ENCODE measurements around the gene KIF27.
"Not testable (repeated sequence)": the region's sequence is repeated elsewhere in the genome, so short reads cannot be mapped to it uniquely, and the experiment has no call there.

The KIF27 gene

DNA sequence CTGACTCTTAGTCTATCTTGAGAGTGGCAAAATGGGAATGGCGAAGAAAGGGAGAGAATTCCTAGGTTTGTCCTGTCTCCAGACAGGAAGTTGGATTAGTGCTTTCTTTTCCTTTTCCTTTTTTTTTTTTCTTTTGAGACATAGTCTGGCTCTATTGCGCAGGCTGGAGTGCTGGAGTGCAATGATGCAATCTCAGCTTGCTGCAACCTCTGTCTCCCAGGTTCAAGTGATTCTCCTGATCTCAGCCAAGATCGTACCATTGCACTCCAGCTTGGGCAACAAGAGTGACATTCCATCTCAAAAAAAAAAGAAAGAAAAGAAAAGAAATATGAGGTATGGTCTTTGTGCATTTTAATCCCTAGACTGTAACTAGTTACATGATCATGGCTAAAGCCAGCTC, 12.6 kb upstream of the KIF27 start:
- DNase-seq (ENCODE audit: low read depth) = no peak

DNA sequence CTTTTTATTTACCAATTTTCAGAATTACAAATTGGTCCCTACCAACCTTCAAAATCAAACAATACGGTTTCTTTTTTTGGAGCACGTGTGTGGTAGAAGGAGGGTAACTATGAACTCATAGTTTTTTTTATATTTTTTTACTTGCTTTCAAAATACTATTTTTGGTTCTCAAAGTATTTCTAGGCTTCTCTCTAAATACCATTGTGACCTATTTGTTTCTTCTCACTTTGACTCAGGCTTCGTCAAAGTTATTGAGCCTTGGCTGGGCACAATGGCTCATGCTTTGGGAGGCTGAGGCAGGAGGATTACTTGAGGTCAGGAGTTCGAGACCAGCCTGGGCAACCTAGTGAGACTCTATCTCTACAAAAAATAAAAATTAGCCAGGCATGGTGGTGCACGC, 11.6 kb upstream of the KIF27 start:
- DNase-seq (ENCODE audit: low read depth) = no peak

DNA sequence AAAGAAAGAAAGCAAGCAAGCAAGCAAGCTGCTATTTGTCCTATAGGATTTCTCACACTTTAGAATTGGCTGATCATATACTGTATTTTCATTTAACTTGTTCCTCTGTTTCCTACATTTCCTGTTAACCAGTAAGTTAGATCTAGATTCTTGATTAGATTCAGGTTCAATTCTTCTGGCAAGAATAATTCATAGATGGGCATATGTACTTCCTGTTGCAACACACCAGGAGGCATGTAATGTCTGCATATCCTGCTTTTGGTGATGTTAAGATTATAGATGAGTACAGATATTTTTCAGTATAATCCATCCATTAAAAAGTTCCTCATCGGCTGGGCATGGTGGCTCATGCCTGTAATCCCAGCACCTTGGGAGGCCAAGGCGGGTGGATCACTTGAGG, 10.8 kb upstream of the KIF27 start:
- no peak for DNase-seq (ENCODE audit: low read depth)

DNA sequence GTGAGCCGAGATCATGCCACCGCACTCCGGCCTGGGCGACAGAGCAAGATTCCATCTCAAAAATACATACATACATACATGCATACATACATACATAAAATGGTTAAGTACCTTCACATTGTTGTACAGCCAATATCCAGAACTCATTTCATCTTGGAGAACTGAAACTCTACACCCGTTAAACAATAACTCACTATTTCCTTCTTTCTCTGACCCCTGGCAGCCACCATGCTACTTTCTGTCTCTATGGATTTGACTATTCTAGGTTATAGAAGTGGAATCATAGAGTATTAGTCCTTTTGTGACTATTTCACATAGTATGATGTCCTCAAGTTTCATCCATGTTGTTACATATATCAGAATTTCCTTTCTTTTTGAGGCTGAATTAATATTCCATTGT, 9.6 kb upstream of the KIF27 start:
- DNase-seq (ENCODE audit: low read depth) = no peak

DNA sequence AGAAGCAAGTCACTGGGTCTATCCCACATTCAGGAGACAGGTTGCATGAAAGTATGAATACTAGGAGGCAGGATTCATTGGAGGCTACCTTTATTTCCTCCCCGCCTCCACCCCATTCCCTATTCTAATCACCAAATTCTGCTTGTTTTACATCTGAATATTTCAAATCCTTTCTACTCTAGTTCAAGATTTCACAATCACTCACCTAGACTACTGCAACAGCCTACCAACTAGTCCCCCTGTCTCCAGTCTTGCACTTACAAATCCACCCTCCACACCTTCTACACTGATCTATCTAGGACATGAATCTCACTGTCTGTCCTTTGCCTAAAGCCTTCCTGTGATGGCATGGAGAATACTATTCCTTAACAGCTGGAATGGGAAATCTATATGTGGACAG, 6.4 kb upstream of the KIF27 start:
- DNase-seq (ENCODE audit: low read depth) = no peak

DNA sequence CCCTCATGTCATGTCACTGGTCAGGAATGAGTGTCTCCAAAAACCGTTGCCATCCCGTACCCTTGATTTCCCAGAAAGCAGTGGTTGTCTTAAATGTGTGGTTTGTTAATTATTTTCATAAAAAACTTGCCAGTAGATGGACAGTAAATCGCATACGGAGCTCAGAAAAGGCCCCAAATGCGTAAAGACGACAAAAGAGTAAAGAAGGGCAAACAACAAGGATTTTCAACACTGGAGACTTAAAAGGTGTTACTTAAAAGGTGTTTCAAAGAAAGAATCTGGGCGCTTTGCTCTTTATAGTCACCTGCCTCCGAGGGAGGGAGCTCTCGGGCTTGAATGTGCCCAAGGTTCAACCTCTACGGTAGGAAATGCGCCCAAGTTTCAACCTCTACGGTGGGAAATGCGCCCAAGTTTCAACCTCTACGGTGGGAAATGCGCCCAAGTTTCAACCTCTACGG, 734 bp downstream of the KIF27 start:
- no peak for DNase-seq (ENCODE audit: low read depth)

DNA sequence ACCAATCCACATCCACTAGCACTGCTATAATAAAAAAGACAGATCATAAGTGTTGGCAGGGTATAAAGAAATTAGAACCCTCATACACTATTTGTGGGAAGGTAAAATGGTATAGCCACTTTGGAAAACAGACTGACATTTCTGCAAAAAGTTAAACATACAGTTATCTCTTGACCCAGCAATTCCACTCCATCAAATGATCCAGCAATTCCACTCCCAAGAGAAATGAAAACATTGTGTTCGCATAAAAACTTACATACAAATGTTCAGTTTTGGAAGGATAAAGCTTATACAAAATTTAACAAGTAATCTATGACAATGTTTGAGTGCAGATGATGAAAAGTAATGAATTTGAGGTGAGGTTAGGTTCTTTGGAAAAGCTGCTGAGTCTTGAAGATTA, 2.1 kb downstream of the KIF27 start:
- DNase-seq (ENCODE audit: low read depth) = no peak

DNA sequence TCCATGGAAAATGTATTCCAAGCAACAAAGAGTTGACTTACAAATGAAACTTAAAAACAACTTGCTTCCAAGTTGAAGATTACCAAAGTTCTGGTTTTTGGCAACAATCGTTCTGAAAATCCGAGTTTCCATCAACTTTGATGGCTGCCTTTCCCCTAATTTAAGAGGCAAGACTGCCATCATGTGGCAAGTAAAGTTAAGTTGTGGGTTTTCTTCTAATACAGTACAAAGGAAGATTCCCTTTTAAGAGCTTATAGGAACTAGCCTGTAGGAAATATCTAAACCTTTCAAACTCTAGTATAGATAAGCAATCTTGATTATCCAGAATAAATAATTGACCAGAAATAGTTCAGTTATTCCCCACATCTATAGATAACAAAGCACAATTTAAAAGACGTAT, 9.0 kb downstream of the KIF27 start:
- not testable (repeated sequence) for DNase-seq (ENCODE audit: low read depth)

DNA sequence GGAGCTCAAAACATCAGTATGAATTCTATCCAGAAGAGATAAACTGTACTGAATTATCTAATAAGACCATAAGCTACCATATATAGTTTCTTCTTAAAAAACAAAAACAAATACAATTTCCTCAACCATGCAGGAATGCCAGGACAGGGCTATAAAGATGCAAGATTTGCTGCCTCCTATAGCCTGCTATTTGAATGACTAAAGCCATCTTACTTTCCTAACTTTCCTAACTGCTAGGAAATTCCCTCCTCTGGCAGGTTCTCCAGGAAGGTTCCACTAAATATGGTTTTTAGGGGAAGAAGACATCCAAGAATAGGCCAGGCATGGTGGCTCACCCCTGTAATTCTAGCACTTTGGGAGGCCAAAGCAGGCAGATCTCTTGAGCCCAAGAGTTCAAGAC, 15.1 kb downstream of the KIF27 start:
- no peak for DNase-seq (ENCODE audit: low read depth)

DNA sequence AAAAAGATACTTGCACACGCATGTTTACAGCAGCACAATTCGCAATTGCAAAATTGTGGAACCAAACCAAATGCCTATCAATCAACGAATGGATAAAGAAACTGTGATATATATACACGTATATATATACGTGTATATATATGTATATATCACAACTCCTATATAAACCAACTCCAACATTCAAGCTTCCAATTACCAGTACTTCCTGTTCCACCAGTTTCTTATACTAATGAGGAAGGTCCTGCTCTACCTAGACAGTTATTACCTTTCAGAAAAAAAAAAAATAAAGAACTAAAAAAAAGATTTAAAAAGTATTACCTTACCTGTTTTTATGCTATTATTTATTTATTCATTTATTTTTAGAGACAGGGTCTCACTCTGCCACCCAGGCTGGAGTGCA, 20.6 kb downstream of the KIF27 start:
- DNase-seq (ENCODE audit: low read depth) = not testable (repeated sequence)

DNA sequence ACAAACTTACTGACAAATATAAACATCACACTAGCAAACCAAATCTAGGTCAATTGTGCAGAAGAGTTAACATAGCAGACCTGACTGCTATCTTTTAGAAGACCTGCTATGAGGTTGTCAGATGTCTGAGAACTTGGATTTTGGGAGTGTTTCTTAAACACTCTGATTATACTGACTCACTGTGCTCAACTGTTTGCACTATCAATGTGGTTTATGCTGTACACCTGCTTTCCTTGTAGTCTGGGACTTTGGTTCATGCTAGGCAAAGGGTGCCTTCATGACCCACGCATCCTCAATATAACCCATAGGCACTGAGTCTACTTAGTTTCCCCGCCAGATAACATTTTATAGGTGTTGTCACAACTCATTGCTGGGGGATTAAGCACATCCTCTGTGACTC, 26.9 kb downstream of the KIF27 start:
- not testable (repeated sequence) for DNase-seq (ENCODE audit: low read depth)

DNA sequence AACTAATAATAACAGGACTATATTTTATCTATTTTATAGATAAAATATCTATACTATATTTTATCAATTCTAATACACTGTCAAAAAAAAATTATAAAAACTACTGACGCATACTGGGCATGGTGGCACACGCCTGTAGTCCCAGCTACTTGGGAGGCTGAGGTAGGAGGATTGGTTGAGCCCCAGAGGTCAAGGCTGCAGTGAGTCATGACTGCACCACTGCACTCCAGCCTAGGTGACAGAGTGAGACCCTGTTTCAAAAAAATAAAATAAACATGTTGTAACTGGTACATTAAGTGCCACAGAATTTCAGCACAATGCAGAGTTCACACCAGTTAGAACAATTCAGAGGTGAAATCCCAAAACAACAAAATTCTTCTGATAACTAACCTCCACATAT, 34.7 kb downstream of the KIF27 start:
- not testable (repeated sequence) for DNase-seq (ENCODE audit: low read depth)

DNA sequence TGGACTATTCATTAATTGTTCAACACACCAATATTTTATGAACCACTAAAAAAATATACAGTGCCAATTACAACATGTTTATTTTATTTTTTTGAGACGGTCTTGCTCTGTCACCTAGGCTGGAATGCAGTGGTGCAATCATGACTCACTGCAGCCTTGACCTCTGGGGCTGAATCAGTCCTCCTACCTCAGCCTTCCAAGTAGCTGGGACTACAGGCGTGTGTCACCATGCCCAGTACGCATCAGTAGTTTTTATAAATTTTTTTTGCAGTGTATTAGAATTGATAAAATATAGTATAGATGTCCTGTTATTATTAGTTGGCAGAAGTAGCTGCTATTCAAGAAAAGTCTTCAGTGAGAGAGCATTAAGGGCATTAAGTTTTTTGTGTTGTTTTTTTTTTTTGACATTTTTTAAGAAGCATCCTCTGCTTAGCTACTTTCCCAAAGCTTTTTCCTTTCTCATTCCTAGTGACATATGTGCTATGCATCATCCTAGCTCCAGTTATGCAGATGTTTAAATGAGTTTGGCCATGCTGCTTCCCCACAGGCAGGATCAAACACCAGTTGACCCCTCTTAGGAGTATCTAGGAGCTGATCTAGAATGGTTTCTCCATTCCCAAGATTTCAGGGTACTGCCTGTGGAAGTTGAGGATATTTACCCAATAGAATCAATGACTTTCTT, 35.5 kb downstream of the KIF27 start:
- not testable (repeated sequence) for DNase-seq (ENCODE audit: low read depth)

DNA sequence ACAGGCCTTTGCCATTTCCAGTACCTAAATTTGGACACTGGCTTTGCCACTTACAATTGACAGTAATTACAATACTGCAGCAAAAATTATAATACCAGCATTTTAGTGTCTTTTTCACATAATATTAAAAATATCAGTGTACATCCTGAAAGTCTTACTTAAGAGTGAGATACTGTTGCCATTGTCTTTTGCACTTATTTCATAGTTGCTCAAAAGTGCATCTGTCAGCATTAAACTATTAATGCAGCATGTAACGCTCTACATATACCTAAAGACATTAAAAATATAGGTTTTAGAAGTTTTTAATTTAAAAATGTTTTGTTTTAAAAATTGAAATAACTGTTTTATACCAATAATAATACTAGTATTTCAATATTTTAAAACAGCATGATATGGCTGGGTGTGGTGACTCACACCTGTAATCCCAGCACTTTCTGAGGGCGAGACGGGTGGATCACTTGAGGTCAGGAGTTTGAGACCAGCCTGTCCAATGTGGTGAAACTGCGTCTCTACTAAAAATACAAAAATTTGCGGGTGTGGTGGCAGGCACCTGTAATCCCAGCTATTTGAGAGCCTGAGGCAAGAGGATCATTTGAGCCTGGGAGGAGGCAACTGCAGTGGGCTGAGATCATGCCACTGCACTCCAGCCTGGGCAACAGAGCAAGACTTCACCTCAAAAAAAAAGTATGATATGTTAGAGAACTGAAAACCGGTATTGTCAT, 39.4 kb downstream of the KIF27 start:
- not testable (repeated sequence) for DNase-seq (ENCODE audit: low read depth)

DNA sequence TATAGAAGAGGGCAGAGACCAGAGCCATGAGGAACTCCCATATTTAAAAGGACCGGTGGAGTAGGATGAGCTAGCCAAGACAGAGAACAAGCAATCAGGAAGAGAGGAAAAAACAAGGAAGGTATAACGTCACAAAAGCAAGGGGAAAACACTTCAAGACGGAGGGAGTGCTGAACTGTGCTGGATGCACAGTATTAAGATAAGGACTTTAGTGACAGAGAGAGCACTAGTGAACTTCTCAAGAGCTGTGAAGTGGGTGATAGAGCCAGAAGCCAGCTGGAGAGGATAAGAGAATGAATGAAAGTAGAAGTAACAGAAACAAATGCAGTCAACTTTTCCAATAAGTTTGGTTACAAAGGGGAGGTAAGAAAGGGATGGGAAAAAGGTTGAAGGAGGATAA, 45.7 kb downstream of the KIF27 start:
- not testable (repeated sequence) for DNase-seq (ENCODE audit: low read depth)

DNA sequence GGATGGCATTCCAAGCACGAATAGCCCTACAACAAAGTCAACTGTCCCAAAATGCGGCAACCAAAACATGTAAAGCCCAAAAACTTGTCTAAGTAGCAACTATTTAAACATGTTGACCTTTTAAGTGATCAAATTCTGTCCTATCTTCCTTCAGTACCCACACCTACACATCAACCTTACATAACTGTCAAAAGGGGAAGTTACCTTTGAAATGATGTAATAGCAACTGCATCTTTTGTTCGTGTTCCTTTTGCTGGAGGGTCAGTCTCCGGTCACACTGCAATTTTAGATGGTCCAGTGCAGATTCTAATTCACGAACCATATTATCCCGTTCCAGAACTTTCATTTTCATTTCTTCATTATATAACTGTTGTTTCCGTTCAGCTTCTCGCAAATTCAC, 71.3 kb downstream of the KIF27 start:
- not testable (repeated sequence) for DNase-seq (ENCODE audit: low read depth)

DNA sequence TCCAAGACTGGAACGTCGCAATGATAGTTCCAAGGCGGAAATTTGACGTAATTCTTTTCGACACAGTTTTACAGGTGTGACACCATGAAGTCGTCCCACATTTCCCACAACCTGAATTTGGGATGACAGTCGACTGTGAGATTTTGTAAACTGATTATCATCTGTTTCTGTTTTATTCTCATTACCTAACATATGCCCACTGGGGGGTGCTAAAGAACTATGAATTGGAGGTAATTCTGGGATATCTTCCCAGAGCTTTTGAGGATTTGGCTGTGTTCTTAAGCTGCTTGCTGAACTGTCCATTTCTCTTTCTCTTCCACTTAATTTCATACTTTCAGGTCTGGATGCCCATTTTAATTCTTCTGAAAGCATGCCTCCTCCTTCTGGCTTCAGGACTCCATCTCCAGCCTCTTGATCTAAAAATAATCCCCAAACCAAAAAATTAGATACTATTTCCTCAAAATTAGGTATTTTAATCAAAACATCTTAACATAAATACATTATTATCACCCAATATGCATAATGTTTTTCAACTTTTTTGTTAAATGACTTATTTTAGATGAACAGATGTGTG, 84.1 kb downstream of the KIF27 start:
- DNase-seq (ENCODE audit: low read depth) = not testable (repeated sequence)

DNA sequence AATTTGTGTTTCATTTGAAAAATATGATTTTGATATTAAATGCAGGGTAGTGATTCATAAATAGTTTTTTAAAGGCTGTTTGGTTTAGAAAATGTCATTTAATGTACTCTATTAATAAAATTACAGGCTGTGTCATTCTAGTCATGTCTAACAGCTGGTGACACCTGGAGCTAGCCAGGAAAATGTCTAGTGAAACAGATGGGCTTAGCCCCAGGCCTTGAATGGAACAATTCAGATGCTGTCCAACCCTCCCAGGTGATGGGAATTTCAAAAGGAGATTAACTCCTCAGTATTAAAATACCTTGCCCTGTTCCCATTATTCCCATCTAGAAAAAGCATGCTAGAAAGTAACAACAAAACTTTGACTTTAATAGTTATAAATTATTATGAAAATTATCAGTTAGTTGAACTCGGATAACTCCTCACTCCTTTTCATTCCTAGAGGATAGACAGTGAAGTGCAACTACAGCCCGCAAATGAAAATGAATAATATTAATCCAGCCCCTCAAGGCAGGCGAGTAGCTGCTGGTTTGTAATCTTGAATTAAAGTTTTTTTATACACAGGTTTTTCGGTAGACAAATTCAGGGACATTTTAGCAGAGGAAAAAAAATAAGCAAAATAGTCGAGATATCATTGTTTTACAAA, 90.7 kb downstream of the KIF27 start:
- DNase-seq (ENCODE audit: low read depth) = not testable (repeated sequence)

DNA sequence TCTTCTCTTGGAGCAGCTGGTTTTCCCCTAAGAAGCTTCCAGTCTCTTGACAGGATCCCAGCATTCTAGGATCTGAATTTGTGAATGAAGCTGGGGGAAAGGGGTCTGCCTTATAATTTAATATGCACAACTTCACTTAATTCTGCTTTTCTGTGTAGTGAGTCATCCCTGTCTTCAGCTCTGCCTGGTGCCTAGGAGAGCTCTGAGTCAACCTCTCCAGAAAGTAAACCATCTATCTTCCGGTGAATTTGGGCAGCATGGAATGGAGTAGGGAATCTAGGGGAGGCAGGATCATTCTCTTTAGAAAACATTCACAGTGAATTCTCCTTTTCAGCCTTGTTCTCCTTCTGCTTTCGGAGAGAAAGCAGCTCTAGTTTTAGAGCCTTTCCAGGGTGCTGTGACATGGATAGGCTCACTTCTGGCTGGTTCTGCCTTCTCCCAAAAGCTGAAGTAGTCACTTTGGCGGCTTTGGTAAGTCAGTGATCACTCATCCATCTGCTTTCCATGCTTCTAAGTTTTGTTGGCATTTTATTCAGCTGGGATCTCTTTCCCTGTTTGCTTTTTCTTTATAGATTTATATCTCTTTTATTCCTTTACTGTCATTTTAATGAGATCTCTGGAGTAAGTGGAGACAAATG, 96.1 kb downstream of the KIF27 start:
- DNase-seq (ENCODE audit: low read depth) = not testable (repeated sequence)

DNA sequence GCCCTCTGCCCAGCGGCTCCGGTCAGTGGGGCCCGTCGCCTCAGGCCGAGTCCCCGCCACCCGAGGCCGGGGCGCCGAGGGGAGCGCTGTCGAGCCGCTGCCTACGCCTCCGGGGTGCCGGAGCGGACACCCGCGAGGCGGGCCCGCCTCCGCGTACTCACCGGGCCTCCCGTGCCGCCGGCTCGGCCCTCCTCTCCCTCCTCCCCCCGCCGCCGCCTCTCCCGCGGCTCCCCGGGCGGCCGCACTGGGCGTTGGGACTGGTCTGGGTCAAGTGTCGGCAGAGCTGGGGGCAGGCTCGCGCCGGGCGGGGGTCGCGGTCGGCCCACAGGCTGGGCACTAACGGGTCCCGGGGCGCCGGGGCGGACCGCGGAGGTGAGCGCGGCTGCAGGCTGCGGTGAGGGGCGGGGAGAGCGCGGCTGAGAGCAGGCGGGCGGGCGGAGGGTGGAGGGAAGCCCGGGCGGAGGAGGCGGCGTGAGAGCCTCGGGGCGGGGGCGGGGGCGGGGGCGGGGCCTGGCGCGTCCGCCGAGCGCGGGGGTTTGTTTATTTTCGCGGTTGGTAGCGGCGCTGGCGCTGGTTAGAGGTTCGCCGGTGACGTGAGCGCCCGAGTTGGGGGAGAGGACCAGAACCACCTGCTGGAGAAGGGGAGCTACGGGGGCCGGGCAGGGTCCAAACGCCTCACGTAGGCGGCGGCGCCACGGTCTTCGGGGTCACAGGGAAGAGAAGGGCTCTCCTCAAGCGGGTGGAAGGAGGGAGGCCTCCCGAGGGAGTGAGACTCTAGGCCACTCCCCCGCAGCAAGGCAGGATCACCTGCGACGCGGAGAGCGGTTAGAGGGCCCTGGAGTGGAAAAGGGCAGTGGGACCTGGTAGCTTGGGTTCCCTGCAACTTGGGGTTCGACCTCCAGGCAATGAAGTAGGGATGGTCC, 103.6 kb downstream of the KIF27 start, which contains the start of gene GKAP1:
Gene GKAP1, minus strand, starts transcription at position 414 of the 923 bp plus-strand sequence. CDS start 11,252 bp downstream, outside the sequence.
- DNase-seq (ENCODE audit: low read depth) = peak; percentile 63

DNA sequence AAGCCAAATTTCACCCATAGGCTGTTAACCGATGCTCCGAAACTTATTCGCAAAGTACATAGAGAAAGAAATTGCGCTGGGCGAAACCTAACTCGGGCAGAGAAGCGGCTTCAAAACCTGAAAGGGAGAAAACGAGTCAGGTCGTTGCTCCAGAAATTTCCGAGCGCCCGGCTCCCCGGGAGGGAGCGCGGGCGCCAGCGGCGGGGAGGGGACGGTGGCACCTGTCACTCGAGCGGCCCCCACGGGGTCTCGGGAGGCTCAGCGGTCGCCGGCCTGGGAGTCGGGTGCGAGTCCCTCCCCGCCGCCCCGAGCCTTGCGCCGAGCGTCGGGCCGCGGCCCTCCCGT, 104.2 kb downstream of the KIF27 start:
- DNase-seq (ENCODE audit: low read depth) = peak; percentile 8

Data from activated gamma-delta T cell treated with anti-CD3 and anti-CD28 coated beads, Interleukin-2, amount 50 U/mL, for 16 hours (primary cell).